GM10248 (cell line): ENCODE measurements around the gene KIR2DL3.
"Not testable (repeated sequence)": the region's sequence is repeated elsewhere in the genome, so short reads cannot be mapped to it uniquely, and the experiment has no call there.

Experiments used
- CTCF ChIA-PET: fragments of 300-600 bp; sonication (Branson Sonifier 250); formaldehyde crosslinking; extraction: SDS; loops from one replicate; lab custom pipeline; 2021; ENCODE audit warnings: antibody characterized with exemption; lab: Yijun Ruan, JAX
- POLR2A ChIA-PET: fragments of 350-650 bp; sonication (Branson Sonifier 250); formaldehyde crosslinking; extraction: SDS; loops from one replicate; lab custom pipeline; 2020; ENCODE audit warnings: antibody characterized with exemption; lab: Yijun Ruan, JAX
- DNase-seq: peaks from one replicate; pipeline ENCODE4 v3.0.0; 2012; ENCODE audit errors: extremely low spot score
- CTCF ChIP-seq: IDR thresholded peaks from 2 replicates; pipeline ENCODE4 v1.5.1; 2012; ENCODE audit warnings: mild to moderate bottlenecking, low read depth; ENCODE audit errors: extremely low read depth, missing control alignments, control extremely low read depth

Gene KIR2DL3

GRCh38 chr19:54704928-54705327 is 33.4 kb upstream of the KIR2DL3 start:
- DNase-seq = no peak
- no peak for TF ChIP-seq CTCF
- ChIA-PET POLR2A (no interaction called here), CTCF (no interaction called here)

- no peak for TF ChIP-seq CTCF
- CTCF ChIA-PET = interaction anchor here (1.5 to 1.7 kb wide), 2 partner anchors 8 to 34 kb away, joined by 6 read pairs; no protein-coding TSS in a partner anchor
- peak; percentile 35 for DNase-seq
- POLR2A ChIA-PET = no interaction called here
These were observed 30.4 kb upstream of the KIR2DL3 start for GRCh38 chr19:54707962-54708361.

GRCh38 chr19:54708781-54709180 is 29.5 kb upstream of the KIR2DL3 start:
- no peak for DNase-seq
- ChIA-PET CTCF (interaction anchor here (0.7 kb wide), 1 partner anchor 35 kb away, joined by 3 read pairs; no protein-coding TSS in a partner anchor), POLR2A (no interaction called here)
- TF ChIP-seq CTCF = no peak

GRCh38 chr19:54709212-54709948 is 28.9 kb upstream of the KIR2DL3 start:
- DNase-seq = no peak
- ChIA-PET POLR2A (no interaction called here), CTCF (interaction anchor here (0.7 kb wide), 1 partner anchor 36 kb away, joined by 3 read pairs; no protein-coding TSS in a partner anchor)
- no peak for TF ChIP-seq CTCF

- CTCF ChIA-PET, POLR2A ChIA-PET, DNase-seq: not testable (repeated sequence)
These were observed 28.4 kb upstream of the KIR2DL3 start for GRCh38 chr19:54709956-54710355.

GRCh38 chr19:54724142-54724541 is 14.2 kb upstream of the KIR2DL3 start, which contains the start of gene KIR3DL3:
KIR3DL3 (plus strand) TSS chr19:54724442; CDS start chr19:54724497, 55 bp downstream.
- POLR2A ChIA-PET = no interaction called here
- no peak for TF ChIP-seq CTCF
- no peak for DNase-seq
- CTCF ChIA-PET = no interaction called here

- ChIA-PET POLR2A (no interaction called here), CTCF (no interaction called here)
- no peak for TF ChIP-seq CTCF
- no peak for DNase-seq
These were observed 13.7 kb upstream of the KIR2DL3 start for GRCh38 chr19:54724644-54725043.
